Measurements from ENCODE around the gene SEL1L.
"Not testable (repeated sequence)": the region's sequence is repeated elsewhere in the genome, so short reads cannot be mapped to it uniquely, and the experiment has no call there.

SEL1L gene

DNA sequence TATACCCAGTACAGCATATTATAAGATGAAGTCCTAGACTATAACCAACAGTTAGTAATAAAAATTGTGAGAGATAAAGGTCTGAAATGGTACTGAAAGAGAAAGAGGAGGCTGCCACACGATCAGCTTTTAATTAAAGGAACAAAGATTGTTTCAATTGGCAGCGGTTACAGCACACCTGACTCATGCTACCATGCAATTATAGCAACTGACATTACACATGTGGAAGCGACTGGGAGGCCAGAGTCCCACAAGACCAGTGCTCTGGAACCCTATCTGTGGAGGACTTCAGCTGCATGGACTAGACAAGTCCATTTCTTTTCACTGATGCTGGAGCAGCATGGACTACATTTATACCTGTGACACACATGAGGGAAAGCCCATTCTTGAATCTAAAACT is 55.2 kb downstream of the SEL1L start:
- DNase-seq (ENCODE audit: low read depth, low spot score), result no peak
- H3K27ac ChIP-seq, result no peak overlapping the region

DNA sequence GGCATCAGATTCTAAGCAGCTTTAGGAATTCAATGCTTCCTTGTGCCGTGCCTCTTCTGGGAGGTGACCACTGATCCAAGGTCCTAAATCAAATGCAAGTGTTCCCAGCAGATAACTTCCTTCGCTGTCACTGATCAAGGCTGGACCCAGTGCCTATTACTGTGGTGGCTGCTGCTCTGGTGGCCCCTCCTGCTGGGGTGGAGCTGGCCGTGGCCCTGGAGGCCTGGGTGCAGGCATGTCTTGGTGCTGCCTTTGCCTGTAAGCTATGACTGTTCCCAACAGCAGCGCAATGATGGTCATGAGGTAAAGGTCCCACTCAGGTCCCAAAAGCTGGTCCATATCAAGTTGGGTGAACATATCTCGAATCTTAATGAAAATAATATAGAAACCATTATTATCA is 56.8 kb downstream of the SEL1L start:
- DNase-seq (ENCODE audit: low read depth, low spot score), result no peak
- no peak overlapping the region for H3K27ac ChIP-seq

DNA sequence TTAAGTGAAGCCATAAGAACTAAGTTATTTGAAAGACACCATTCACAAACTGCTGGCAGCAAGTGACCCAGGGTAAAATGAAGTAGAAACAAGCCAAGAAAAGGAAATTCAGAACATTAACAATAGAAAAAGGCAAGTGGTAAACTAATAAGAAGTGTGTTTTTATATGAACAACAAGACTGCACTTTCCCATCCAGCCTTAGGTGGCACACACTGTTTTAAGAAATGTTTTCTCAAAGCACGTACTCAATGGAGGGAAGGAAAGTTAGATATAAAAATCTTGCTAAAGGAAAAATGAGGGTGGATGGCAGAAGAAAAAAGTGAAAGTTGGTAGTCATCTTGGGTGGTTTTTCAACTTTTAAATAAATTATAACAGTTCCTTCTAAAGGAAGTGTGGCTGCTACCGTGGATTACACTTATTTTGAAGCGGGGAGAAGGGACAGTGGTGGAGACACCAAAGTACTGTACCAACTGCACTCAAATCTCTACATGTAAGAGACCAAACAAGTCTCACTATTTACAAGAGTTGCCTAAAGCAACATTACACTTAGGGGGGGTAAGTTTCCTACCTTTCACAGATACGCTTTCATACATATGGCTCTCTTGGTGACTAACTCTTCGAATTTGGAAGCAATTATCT is 58.8 kb downstream of the SEL1L start:
- DNase-seq (ENCODE audit: low read depth, low spot score), result no peak
- H3K27ac ChIP-seq, result no peak overlapping the region

DNA sequence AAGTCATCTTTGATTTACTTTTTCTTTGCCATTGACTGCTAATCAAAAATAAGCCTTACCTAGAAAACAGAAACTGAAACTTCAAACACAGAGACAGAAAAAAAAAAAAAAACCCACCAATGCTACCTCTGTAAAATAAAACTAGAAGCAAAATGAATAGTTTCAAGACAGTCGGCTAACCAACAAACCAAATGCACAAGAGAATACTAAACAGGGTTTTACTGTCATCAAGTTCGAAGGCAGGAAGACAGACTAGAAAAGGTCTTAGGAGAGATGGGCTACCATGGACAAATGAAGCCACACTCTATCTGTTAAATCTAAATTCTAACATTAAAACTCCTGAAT is 59.5 kb downstream of the SEL1L start:
- peak overlapping the region; percentile 53 for H3K27ac ChIP-seq

DNA sequence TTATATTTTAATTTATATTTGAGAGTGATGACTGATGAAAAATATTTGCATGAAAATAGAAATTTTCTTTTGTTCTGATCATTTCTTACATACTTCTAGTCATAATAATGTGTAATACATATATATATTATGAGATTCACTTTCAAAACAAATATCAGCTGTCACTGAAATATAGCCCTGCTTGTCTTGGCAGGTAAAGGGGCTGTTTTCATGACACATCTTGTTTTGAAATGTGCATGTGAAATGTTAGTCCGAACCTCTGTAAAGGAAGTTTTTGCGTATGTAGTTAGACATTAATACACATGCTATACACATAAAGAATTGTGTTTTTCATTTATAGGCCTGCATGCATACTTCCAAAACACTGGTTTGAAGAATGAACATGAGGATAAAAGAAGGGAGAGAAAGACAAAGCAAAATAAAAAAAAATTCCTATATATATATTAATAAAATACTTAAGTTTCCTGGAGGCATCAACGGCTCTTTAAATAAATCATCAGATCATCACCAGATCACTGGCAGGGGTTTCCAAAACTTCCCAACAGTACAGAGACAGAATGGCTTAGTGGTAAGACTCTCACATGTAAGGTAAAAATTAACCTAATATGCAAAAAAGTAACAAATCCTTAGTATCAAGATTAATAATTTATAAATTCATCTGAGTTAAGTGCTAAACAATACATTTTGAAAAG is 60.1 kb downstream of the SEL1L start:
- no peak for DNase-seq (ENCODE audit: low read depth, low spot score)
- H3K27ac ChIP-seq, result peak overlapping the region; percentile 53

More for the DNA sequence above, 59.5 kb downstream of the SEL1L start:
- no peak for DNase-seq (ENCODE audit: low read depth, low spot score)

DNA sequence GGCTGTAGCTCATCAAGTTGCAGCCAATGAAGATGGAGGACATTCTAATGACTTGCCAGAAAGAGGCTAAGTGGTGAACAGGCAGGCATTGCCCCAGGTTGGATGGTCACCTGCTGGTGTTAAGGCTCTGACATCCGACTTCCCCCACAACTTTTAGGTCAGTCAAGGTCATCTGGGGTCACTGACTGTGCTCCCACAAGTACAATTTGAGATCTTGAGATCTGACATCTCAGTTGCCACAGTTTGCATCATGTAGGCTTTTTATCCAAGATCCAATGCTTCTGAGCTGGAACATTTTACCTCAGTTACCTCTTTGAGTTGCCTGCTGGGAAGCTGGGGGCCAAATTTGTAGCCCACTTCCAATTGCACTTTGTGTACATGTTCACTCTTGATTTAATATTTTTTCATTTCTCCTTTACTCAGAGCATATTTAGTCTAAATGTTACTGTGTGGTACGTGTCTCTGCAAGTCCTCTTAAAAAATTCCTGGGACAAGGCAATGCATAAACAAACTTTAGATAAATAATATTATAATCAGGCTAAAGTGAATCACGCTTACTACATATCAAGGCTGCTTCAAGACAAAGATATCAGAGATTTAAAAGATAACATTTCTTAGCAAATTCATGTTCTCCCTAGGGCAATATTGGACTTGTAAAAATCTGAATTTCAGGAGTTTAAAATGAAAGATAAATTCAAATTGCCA is 61.4 kb downstream of the SEL1L start:
- DNase-seq (ENCODE audit: low read depth, low spot score), result no peak
- H3K27ac ChIP-seq, result peak overlapping the region; percentile 53

DNA sequence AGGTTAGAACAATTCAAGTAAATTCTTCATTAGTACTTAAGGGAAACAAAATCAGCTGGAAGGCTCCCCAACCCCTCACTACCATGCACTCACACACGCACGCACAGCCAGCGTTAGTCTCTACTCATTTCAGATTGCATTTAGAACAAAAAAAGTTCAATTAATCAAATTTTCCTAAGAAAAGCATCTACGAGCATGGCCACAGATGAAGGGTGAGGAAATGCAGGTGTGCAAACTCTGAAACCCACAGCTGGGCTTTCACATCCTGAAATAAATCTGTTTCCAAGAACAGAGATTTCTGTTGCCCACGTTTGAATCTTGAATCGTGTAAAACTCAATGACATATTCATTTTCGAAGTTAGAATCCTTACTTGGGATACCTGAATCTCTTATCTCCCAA is 62.6 kb downstream of the SEL1L start:
- DNase-seq (ENCODE audit: low read depth, low spot score), result no peak
- H3K27ac ChIP-seq, result no peak overlapping the region

DNA sequence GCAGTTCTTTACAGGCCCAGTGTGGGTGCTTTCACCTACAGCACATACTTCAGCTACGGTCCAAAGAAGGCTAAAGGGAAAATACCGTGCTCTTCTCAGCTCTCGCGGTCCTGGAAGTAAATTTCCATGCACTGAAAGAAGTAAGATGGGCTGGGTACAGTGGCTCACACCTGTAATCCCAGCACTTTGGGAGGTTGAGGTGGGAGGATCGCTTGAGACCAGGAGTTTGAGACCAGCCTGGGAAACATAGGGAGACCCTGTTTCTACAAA is 63.2 kb downstream of the SEL1L start:
- H3K27ac ChIP-seq, result peak overlapping the region; percentile 16
- not testable (repeated sequence) for DNase-seq (ENCODE audit: low read depth, low spot score)

DNA sequence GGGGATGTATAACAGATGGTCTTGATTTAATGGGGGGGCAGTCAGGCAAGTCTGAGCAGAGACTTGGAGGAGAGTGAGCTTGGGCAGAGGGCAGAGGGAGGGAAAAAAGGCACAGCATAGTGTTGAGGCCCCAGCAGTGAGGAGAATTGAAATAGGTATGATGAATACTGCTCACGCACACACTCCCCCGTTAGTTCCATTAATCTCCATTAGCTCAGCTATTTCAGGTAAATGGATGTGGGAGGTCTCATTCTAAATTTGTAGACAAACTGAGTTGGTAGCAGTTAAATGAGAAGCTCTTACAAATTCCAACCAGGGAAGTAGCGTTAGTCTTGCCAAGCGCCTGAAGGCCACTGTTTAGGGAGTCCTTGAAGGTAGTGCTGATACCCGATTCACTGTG is 66.8 kb downstream of the SEL1L start:
- no peak for DNase-seq (ENCODE audit: low read depth, low spot score)
- H3K27ac ChIP-seq, result no peak overlapping the region

DNA sequence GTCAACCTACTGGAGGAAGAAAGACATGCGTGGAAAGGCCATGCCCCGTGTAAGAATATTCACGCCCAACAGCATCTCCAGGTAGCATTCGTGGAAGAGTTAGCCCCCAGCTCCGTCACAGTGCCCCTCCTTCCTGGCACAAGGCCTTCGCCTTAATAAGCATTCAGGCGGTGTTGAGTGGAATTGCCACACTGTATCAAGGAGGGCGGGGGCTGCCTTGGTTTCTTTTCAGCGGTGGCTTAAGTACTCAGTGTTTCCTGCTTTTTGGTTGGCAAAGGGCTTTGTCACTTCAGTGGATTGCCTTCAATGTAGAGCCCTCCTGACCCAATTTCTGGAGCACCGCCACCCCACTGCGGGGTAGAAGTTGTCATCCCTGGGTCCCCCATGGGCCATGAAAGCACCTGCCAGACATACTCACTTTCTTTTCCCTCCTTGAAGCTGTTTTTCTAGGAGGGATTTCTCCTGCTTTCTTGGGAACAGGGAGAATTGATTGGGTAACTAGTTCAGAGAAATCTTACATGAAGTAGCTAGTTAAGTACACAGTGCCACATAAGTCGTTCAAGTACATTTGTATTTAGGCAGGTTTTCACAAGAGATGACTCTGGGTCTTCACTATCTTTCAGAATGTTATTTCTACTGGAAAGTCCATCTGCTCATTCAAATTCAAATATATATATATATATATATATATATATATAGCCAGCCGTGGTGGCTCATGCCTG is 68.0 kb downstream of the SEL1L start:
- no peak for DNase-seq (ENCODE audit: low read depth, low spot score)
- no peak overlapping the region for H3K27ac ChIP-seq

DNA sequence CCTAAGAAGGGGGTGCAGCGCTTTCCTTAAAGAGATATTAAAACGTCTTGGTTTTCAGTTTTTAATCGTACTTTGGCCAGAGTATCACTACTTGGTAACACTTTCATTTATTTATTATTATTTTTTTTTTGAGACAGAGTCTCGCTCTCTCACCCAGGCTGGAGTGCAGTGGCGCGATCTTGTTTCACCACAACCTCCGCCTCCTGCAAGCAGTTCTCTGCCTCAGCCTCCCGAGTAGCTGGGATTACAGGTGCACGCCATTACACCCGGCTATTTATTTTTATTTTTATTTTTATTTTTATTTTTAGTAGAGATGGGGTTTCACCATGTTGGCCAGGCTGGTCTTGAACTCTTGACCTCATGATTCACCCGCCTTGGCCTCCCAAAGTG is 68.7 kb downstream of the SEL1L start:
- not testable (repeated sequence) for H3K27ac ChIP-seq; DNase-seq (ENCODE audit: low read depth, low spot score)

DNA sequence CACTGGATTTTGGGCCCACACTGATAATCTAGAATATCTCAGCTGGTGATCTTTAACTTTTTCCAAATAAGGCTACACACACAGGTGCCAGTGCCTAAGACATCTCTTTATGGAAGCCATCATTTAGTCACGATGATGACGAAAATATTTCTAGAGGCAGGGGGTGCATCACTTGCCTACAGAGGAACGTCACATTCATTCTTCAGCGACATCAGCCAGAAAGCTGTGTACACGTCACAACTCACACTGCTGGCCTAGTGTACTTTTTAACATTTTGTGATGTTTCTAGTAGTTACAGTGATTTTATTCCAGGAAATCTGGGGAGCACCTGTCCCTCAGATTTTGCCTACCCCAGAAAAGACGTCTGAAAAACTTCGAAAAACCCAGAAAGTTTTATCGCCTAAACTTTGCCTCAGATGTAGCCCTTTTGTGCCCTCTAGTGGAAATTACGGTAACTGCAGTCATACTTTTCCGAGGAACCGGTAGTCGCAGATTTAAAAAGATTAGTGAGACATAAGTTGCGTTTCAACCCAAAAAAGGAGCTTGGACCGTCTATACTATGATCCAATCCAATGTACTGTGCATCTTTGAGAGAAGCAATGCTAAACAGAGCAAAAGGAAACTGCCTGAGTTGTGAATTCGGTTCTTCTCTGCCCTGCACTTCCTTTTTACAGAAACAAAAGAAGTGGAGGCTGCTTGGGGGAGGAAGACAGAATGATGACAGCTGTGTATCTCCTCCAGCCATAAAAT is 69.2 kb downstream of the SEL1L start:
- no peak for DNase-seq (ENCODE audit: low read depth, low spot score)
- H3K27ac ChIP-seq, result no peak overlapping the region

DNA sequence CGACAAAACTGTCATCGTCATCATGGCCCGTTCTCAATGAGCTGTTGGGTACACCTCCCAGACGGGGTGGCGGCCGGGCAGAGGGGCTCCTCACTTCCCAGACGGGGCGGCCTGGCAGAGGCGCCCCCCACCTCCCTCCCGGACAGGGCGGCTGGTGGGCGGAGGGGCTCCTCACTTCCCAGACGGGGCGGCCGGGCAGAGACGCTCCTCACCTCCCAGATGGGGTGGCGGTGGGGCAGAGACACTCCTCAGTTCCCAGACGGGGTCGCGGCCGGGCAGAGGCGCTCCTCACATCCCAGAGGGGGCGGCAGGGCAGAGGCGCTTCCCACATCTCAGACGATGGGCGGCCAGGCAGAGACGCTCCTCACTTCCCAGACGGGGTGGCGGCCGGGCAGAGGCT is 71.3 kb downstream of the SEL1L start:
- H3K27ac ChIP-seq; DNase-seq (ENCODE audit: low read depth, low spot score): not testable (repeated sequence)

DNA sequence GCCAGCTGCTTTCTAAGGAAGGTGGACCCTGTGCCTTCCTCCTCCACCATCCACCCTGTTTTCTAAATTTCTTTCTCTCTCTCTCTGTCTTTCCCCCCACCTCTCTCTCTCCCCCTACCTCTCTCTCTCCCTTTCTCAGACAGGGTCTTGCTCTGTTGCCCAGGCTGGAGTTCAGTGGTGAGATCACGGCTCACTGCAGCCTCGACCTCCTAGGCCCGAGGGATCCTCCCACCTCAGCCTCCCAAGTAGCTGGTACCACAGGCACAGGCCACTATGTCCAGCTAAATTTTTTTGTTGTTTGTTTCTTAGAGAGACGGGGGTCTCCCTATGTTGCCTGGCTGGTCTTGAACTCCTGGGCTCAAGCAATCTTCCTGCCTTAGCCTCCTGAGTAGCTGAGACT is 73.7 kb downstream of the SEL1L start:
- H3K27ac ChIP-seq, result no peak overlapping the region
- DNase-seq (ENCODE audit: low read depth, low spot score), result no peak

DNA sequence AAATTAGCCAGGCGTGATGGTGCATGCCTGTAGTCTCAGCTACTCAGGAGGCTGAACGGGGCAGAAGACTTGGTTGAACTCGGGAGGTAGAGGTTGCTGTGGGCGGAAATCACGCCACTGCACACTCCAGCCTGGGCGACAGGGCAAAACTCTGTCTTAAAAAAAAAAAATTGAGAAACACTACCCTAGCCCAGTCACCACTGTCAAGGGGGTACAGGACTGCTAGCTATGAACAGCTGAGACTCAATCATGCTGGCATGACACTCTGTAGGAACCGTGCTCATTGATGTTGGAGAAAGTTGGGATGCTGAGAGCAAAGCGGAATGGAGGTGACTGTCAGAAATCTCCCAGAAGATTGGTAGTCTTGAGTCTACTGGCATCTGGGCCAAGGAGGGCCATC is 75.3 kb downstream of the SEL1L start:
- no peak overlapping the region for H3K27ac ChIP-seq
- DNase-seq (ENCODE audit: low read depth, low spot score), result no peak

DNA sequence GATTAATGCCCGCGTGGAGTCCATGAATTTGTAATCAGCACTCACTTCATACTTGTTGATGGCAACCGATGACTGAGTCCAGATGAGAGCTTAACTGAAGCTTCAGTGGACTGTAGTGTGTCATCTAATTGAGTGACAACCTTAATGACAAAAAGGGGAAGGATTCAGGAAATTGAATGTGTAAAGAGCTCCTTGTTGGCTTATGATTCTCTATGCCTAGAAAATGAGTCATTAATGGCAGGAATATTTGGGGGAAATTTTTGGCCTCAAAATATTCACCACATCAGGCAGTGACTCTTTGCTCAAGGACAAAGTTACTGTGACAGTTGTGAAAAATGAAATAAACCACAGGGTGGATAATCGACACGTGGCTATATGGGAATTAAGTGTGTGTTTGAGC is 78.3 kb downstream of the SEL1L start:
- no peak for DNase-seq (ENCODE audit: low read depth, low spot score)

DNA sequence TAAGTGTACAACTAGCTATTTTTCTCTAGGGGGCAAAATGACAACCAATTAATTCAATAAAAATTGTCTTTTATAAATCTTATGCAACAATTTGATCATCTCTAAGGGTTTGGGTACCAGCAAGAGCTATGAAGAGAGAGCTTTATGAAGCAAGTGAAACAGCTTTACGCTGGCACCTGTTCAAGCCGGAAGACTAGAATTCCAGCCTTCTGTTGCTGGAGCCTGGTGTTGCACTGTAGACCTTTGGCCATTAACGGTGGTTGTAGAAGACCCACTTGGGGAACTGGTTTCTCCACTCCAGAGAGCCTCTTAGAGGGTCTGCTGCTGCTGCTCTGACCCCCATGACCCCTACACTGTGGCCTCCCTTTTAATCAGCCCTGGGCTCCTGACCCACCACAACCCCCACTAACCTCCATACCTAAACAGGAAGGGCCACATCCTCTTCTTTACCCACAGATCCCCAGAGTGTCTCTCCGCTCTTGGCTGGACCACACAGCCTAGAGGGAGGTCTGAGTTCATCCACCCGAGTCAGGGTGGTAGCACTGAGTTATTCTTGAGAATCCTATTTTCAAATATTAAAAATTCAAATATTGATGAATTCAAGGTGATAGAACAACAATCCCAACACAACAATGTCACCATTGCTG is 79.0 kb downstream of the SEL1L start:
- DNase-seq (ENCODE audit: low read depth, low spot score), result no peak
- H3K27ac ChIP-seq, result no peak overlapping the region

More for the DNA sequence above, 78.3 kb downstream of the SEL1L start:
- no peak overlapping the region for H3K27ac ChIP-seq

DNA sequence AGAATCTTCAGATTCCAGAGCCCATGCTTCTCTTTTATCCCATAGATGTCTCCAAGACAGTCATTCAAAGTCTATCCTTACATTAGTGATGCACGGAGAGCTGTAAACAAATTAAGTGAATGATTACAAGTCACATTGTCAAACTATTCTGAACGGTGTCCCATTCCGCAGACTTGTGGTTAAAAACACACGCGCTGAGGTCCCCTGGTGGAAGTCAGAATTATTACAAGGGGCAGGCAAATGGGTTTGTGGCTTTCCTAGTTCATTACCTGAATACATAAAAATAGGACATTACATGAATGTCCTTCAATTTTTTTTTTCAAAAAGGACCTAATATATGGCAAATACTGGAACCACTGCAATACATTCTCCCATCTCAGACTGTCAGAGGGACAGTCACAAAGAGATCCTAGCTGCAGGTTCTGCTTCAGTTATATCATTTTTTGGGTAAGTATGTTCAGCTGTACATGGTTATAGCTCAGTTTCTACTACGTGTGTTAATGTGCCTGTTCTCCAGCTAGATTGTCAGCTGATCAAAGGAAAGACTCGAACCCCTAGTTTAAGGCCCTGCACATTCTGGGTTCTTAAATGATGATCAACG is 80.4 kb downstream of the SEL1L start:
- no peak for DNase-seq (ENCODE audit: low read depth, low spot score)
- no peak overlapping the region for H3K27ac ChIP-seq

DNA sequence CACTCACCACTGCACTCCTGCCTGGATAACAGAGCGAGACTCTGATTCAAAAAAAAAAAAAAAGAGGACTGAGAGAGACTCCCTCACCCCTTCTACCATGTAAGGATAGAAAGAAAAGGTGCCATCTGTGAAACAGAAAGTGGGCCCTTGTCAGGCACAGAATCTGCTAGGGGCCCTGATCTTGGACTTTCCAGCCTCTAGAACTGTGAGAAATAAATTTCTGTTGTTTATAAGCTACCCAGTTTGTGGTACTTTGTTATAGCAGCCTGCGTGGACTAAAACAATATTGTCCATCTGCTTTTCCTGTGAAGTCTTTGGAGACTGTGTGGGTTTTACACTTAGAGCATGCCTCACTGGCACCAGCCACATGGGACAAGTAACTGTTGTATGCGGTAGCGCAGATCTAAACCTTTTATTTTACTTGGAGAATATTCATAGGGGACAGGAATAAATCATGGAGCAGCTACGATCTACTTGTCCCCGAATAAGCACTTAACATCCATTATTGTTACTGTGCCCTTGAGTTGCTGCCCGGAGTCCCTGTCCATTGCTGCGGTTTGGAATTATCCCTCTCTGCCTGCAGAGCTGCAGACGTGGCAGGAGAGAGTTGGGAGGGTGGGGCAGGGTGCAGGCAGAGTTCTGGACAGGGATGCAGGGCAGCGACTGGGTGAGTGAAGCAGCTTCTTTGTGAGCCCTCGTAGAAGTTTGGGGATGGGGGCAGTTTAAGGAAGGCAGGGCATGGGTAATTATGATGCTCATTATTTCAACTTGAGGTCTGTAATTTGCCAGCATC is 81.1 kb downstream of the SEL1L start:
- no peak overlapping the region for H3K27ac ChIP-seq
- no peak for DNase-seq (ENCODE audit: low read depth, low spot score)
